ENCODE measurements around the gene NPSR1.
"Not testable (repeated sequence)": the region's sequence is repeated elsewhere in the genome, so short reads cannot be mapped to it uniquely, and the experiment has no call there.

Gene NPSR1

GRCh38 chr7:34759477-34760125 lies 101.6 kb downstream of the NPSR1 start:
- FAIRE-seq (no peak), DNase-seq (ENCODE audit: insufficient read length) (no peak)
- TF ChIP-seq POLR2AphosphoS5 (IDR thresholded peaks at IDR 0.05; ENCODE audit: low read depth, low read length) (no peak), POLR2A (IDR thresholded peaks at IDR 0.05; ENCODE audit: low read depth, low read length) (no peak), TAF1 (IDR thresholded peaks at IDR 0.05; ENCODE audit: borderline replicate concordance, low read depth, low read length) (no peak)

GRCh38 chr7:34760271-34760670 lies 102.3 kb downstream of the NPSR1 start:
- TF ChIP-seq POLR2AphosphoS5 (IDR thresholded peaks at IDR 0.05; ENCODE audit: low read depth, low read length), result no peak
- TF ChIP-seq TAF1 (IDR thresholded peaks at IDR 0.05; ENCODE audit: borderline replicate concordance, low read depth, low read length), result no peak
- no peak for TF ChIP-seq POLR2A (IDR thresholded peaks at IDR 0.05; ENCODE audit: low read depth, low read length)
- FAIRE-seq (no peak), DNase-seq (ENCODE audit: insufficient read length) (no peak)

- FAIRE-seq (no peak), DNase-seq (ENCODE audit: insufficient read length) (no peak)
- TF ChIP-seq TAF1 (IDR thresholded peaks at IDR 0.05; ENCODE audit: borderline replicate concordance, low read depth, low read length) (no peak), POLR2A (IDR thresholded peaks at IDR 0.05; ENCODE audit: low read depth, low read length) (no peak), POLR2AphosphoS5 (IDR thresholded peaks at IDR 0.05; ENCODE audit: low read depth, low read length) (no peak)
Measured at GRCh38 chr7:34761206-34761605, 103.2 kb downstream of the NPSR1 start.

GRCh38 chr7:34761627-34762026 lies 103.6 kb downstream of the NPSR1 start:
- TF ChIP-seq TAF1 (IDR thresholded peaks at IDR 0.05; ENCODE audit: borderline replicate concordance, low read depth, low read length), result no peak
- no peak for TF ChIP-seq POLR2AphosphoS5 (IDR thresholded peaks at IDR 0.05; ENCODE audit: low read depth, low read length)
- TF ChIP-seq POLR2A (IDR thresholded peaks at IDR 0.05; ENCODE audit: low read depth, low read length), result no peak
- FAIRE-seq (no peak), DNase-seq (ENCODE audit: insufficient read length) (no peak)

GRCh38 chr7:34762764-34763163 lies 104.7 kb downstream of the NPSR1 start:
- DNase-seq (ENCODE audit: insufficient read length), result no peak
- TF ChIP-seq TAF1 (IDR thresholded peaks at IDR 0.05; ENCODE audit: borderline replicate concordance, low read depth, low read length) (no peak), POLR2A (IDR thresholded peaks at IDR 0.05; ENCODE audit: low read depth, low read length) (no peak), POLR2AphosphoS5 (IDR thresholded peaks at IDR 0.05; ENCODE audit: low read depth, low read length) (no peak)
- no peak for FAIRE-seq

- DNase-seq (ENCODE audit: insufficient read length) (no peak), FAIRE-seq (no peak)
- TF ChIP-seq POLR2A (IDR thresholded peaks at IDR 0.05; ENCODE audit: low read depth, low read length), result no peak
- no peak for TF ChIP-seq TAF1 (IDR thresholded peaks at IDR 0.05; ENCODE audit: borderline replicate concordance, low read depth, low read length)
- no peak for TF ChIP-seq POLR2AphosphoS5 (IDR thresholded peaks at IDR 0.05; ENCODE audit: low read depth, low read length)
Measured at GRCh38 chr7:34772296-34772938, 114.4 kb downstream of the NPSR1 start.

- TF ChIP-seq TAF1 (IDR thresholded peaks at IDR 0.05; ENCODE audit: borderline replicate concordance, low read depth, low read length) (no peak), POLR2A (IDR thresholded peaks at IDR 0.05; ENCODE audit: low read depth, low read length) (no peak), POLR2AphosphoS5 (IDR thresholded peaks at IDR 0.05; ENCODE audit: low read depth, low read length) (no peak)
- no peak for FAIRE-seq
Measured at GRCh38 chr7:34776748-34777358, 118.8 kb downstream of the NPSR1 start.

GRCh38 chr7:34780546-34780945 lies 122.5 kb downstream of the NPSR1 start:
- FAIRE-seq (no peak), DNase-seq (ENCODE audit: insufficient read length) (no peak)
- no peak for TF ChIP-seq TAF1 (IDR thresholded peaks at IDR 0.05; ENCODE audit: borderline replicate concordance, low read depth, low read length)
- no peak for TF ChIP-seq POLR2A (IDR thresholded peaks at IDR 0.05; ENCODE audit: low read depth, low read length)

More at GRCh38 chr7:34776748-34777358, 118.8 kb downstream of the NPSR1 start:
- DNase-seq (ENCODE audit: insufficient read length), result no peak

GRCh38 chr7:34787586-34787985 lies 129.6 kb downstream of the NPSR1 start:
- no peak for DNase-seq (ENCODE audit: insufficient read length)
- TF ChIP-seq POLR2A (IDR thresholded peaks at IDR 0.05; ENCODE audit: low read depth, low read length) (no peak), TAF1 (IDR thresholded peaks at IDR 0.05; ENCODE audit: borderline replicate concordance, low read depth, low read length) (no peak)

GRCh38 chr7:34806831-34807230 lies 148.8 kb downstream of the NPSR1 start:
- FAIRE-seq, result no peak
- no peak for DNase-seq (ENCODE audit: insufficient read length)
- TF ChIP-seq POLR2A (IDR thresholded peaks at IDR 0.05; ENCODE audit: low read depth, low read length) (no peak), POLR2AphosphoS5 (IDR thresholded peaks at IDR 0.05; ENCODE audit: low read depth, low read length) (no peak), TAF1 (IDR thresholded peaks at IDR 0.05; ENCODE audit: borderline replicate concordance, low read depth, low read length) (no peak)

More at GRCh38 chr7:34787586-34787985, 129.6 kb downstream of the NPSR1 start:
- no peak for FAIRE-seq

- FAIRE-seq (no peak), DNase-seq (ENCODE audit: insufficient read length) (no peak)
- TF ChIP-seq TAF1 (IDR thresholded peaks at IDR 0.05; ENCODE audit: borderline replicate concordance, low read depth, low read length), result no peak
- no peak for TF ChIP-seq POLR2AphosphoS5 (IDR thresholded peaks at IDR 0.05; ENCODE audit: low read depth, low read length)
- no peak for TF ChIP-seq POLR2A (IDR thresholded peaks at IDR 0.05; ENCODE audit: low read depth, low read length)
Measured at GRCh38 chr7:34807548-34808340, 149.7 kb downstream of the NPSR1 start.

- not testable (repeated sequence) for FAIRE-seq; DNase-seq (ENCODE audit: insufficient read length)
Measured at GRCh38 chr7:34814203-34814842, 156.3 kb downstream of the NPSR1 start.
